IMR-90 (cell line): ENCODE data around the gene C11orf58. TPM values are rescaled to one million over a fixed set of nuclear protein-coding genes. Genes with fewer than 3 reads are reported as not detected.

Source experiments
- ATAC-seq: fragments of 200-7000 bp; cut with Tn5 transposase; 2 replicates; pipeline ENCODE4 v1.9.1; 2020; ENCODE audit warnings: low read depth, mild to moderate bottlenecking, moderate library complexity
- BruUV-seq: library from RNA; stranded (reverse); fragments of 400-500 nt; replicated peaks from 2 replicates; lab custom pipeline; 2021; lab: Mats Ljungman, UMichigan
- CTCF ChIA-PET: fragments of 300-600 bp; formaldehyde crosslinking; extraction: SDS; loops from one replicate; lab custom pipeline; 2021; ENCODE audit warnings: antibody characterized with exemption; lab: Yijun Ruan, JAX
- POLR2A ChIA-PET: fragments of 300-600 bp; sonication (Branson Sonifier 250); formaldehyde crosslinking; loops from one replicate; lab custom pipeline; 2022; ENCODE audit warnings: antibody characterized with exemption; ENCODE audit not compliant: unreplicated experiment; lab: Charles Lee
- DNase-seq: peaks from one replicate; pipeline ENCODE4 v3.0.0; 2013
- H2AFZ ChIP-seq: replicated peaks from 2 replicates; pipeline ENCODE3; 2013; ENCODE audit warnings: low read length, mild to moderate bottlenecking; ENCODE audit not compliant: poor library complexity
- H2AK5ac ChIP-seq: 2 replicates; pipeline ENCODE4 v1.6.1; 2013; ENCODE audit warnings: low read depth, low read length, inconsistent platforms
- H2AK9ac ChIP-seq: replicated peaks from 2 replicates; pipeline ENCODE3; 2013; ENCODE audit warnings: mild to moderate bottlenecking, low read depth, low read length, moderate library complexity; ENCODE audit not compliant: poor library complexity
- H2BK120ac ChIP-seq: 2 replicates; pipeline ENCODE4 v1.6.1; 2013; ENCODE audit warnings: low read depth, low read length, inconsistent platforms
- H2BK15ac ChIP-seq: 3 replicates; pipeline ENCODE4 v1.6.1; 2013; ENCODE audit warnings: low read depth, low read length, inconsistent platforms
- H2BK20ac ChIP-seq: 2 replicates; pipeline ENCODE4 v1.6.1; 2013; ENCODE audit warnings: low read depth, mild to moderate bottlenecking, inconsistent platforms, low read length, moderate library complexity
- H2BK5ac ChIP-seq: 2 replicates; pipeline ENCODE4 v1.6.1; 2013; ENCODE audit warnings: mild to moderate bottlenecking, low read depth, low read length, inconsistent platforms; ENCODE audit not compliant: poor library complexity, severe bottlenecking
- H3K14ac ChIP-seq: replicated peaks from 2 replicates; pipeline ENCODE4 v1.6.1; 2013; ENCODE audit warnings: low read depth, low read length, inconsistent platforms
- H3K18ac ChIP-seq: 2 replicates; pipeline ENCODE4 v1.6.1; 2013; ENCODE audit warnings: low read depth, low read length, control low read depth
- H3K23ac ChIP-seq: 2 replicates; pipeline ENCODE4 v1.6.1; 2013; ENCODE audit warnings: low read depth, low read length, inconsistent platforms
- H3K27ac ChIP-seq: 2 replicates; pipeline ENCODE4 v1.5.1; 2013; ENCODE audit warnings: mild to moderate bottlenecking, control low read depth, low read length; ENCODE audit not compliant: insufficient read depth
- H3K27me3 ChIP-seq: 2 replicates; pipeline ENCODE4 v1.6.1; 2013; ENCODE audit warnings: low read length; ENCODE audit not compliant: control insufficient read depth, insufficient read depth
- H3K36me3 ChIP-seq: 2 replicates; pipeline ENCODE4 v1.6.1; 2013; ENCODE audit warnings: low read length, mixed read lengths; ENCODE audit not compliant: control insufficient read depth, insufficient read depth
- H3K4ac ChIP-seq: 2 replicates; pipeline ENCODE4 v1.6.1; 2013; ENCODE audit warnings: low read depth, low read length, inconsistent platforms
- H3K4me1 ChIP-seq: 2 replicates; pipeline ENCODE4 v1.6.1; 2013; ENCODE audit warnings: low read length, mixed read lengths; ENCODE audit not compliant: control insufficient read depth, insufficient read depth
- H3K4me2 ChIP-seq: 2 replicates; pipeline ENCODE4 v1.6.1; 2013; ENCODE audit warnings: low read depth, mild to moderate bottlenecking, control low read depth, low read length, moderate library complexity
- H3K4me3 ChIP-seq: 2 replicates; pipeline ENCODE4 v1.5.1; 2013; ENCODE audit warnings: low read depth, mild to moderate bottlenecking, control low read depth, low read length, moderate library complexity; ENCODE audit not compliant: insufficient read depth
- H3K56ac ChIP-seq: 2 replicates; pipeline ENCODE4 v1.6.1; 2013; ENCODE audit warnings: low read length, inconsistent platforms; ENCODE audit not compliant: insufficient read depth; ENCODE audit errors: extremely low read depth
- H3K79me1 ChIP-seq, 2 experiments: 2 replicates each; pipeline ENCODE4 v1.6.1; 2013; ENCODE audit warnings: low read length in 2 of 2, inconsistent platforms in 1 of 2, low read depth in 1 of 2
- H3K9ac ChIP-seq: 2 replicates; pipeline ENCODE4 v1.6.1; 2013; ENCODE audit warnings: low read depth, low read length, control low read depth
- H3K9me1 ChIP-seq: 2 replicates; pipeline ENCODE4 v1.6.1; 2013; ENCODE audit warnings: low read length, inconsistent platforms; ENCODE audit not compliant: insufficient read depth
- H3K9me3 ChIP-seq: 2 replicates; pipeline ENCODE4 v1.6.1; 2013; ENCODE audit warnings: low read length; ENCODE audit not compliant: control insufficient read depth, insufficient read depth
- H4K20me1 ChIP-seq: 2 replicates; pipeline ENCODE4 v1.6.1; 2013; ENCODE audit warnings: low read length, inconsistent platforms; ENCODE audit not compliant: insufficient read depth
- H4K5ac ChIP-seq: 2 replicates; pipeline ENCODE4 v1.6.1; 2013; ENCODE audit warnings: mild to moderate bottlenecking, low read depth, low read length, control low read depth
- H4K8ac ChIP-seq, 2 experiments: 2 replicates each; pipeline ENCODE4 v1.6.1; 2013; ENCODE audit warnings: low read depth in 2 of 2, low read length in 2 of 2, control low read depth in 1 of 2, inconsistent platforms in 1 of 2
- H4K91ac ChIP-seq: 2 replicates; pipeline ENCODE4 v1.6.1; 2013; ENCODE audit warnings: low read depth, low read length, inconsistent platforms; ENCODE audit not compliant: insufficient read depth
- CEBPB ChIP-seq: IDR thresholded peaks from 2 replicates; pipeline ENCODE4 v1.6.1; 2012; ENCODE audit warnings: low read depth, low read length, improper control_type of control experiment
- CHD1 ChIP-seq: IDR thresholded peaks from 2 replicates; pipeline ENCODE4 v1.6.1; 2012; ENCODE audit warnings: low read depth, low read length, improper control_type of control experiment
- ELK1 ChIP-seq: fragments of 150-350 bp; IDR thresholded peaks from 2 replicates; pipeline ENCODE4 v1.6.1; 2016; ENCODE audit warnings: low read depth, mild to moderate bottlenecking, low read length, moderate library complexity, borderline replicate concordance
- MAZ ChIP-seq: IDR thresholded peaks from 2 replicates; pipeline ENCODE4 v1.6.1; 2012; ENCODE audit warnings: low read depth, mild to moderate bottlenecking, low read length, improper control_type of control experiment, moderate library complexity, borderline replicate concordance
- MXI1 ChIP-seq: IDR thresholded peaks from 2 replicates; pipeline ENCODE4 v1.6.1; 2012; ENCODE audit warnings: low read depth, mild to moderate bottlenecking, low read length, moderate library complexity, borderline replicate concordance
- NFE2L2 ChIP-seq: fragments of 150-350 bp; IDR thresholded peaks from 2 replicates; pipeline ENCODE4 v1.6.1; 2016; ENCODE audit warnings: low read depth, mild to moderate bottlenecking, low read length
- POLR2A ChIP-seq: IDR thresholded peaks from 2 replicates; pipeline ENCODE4 v1.6.1; 2012; ENCODE audit warnings: mild to moderate bottlenecking, low read depth, low read length
- RAD21 ChIP-seq: IDR thresholded peaks from 2 replicates; pipeline ENCODE4 v1.6.1; 2012; ENCODE audit warnings: low read length, improper control_type of control experiment
- RFX5 ChIP-seq: IDR thresholded peaks from 2 replicates; pipeline ENCODE4 v1.8.0; 2012; ENCODE audit warnings: low read depth, mild to moderate bottlenecking, low read length, moderate library complexity
- SMC3 ChIP-seq: fragments of 150-350 bp; IDR thresholded peaks from 2 replicates; pipeline ENCODE4 v1.6.1; 2016; ENCODE audit warnings: low read depth, mild to moderate bottlenecking, antibody characterized with exemption, low read length, moderate library complexity
- WGBS, 2 experiments: methylation state at CpG; one replicate each; pipeline versions ENCODE4 v1.1.5 to v1.1.7; 2013; ENCODE audit warnings: missing lambda C conversion rate in 2 of 2; ENCODE audit not compliant: insufficient read length in 1 of 2; ENCODE audit errors: extremely low coverage in 2 of 2; 5-methylcytosine and 5-hydroxymethylcytosine counted together
- dilution Hi-C: fragments of 300-500 bp; cut with HindIII; formaldehyde crosslinking; loops from one replicate; pipeline ENCODE4 v1.14.3; 2018; ENCODE audit warnings: low sequenced_read_pairs; ENCODE audit not compliant: unreplicated experiment
- in situ Hi-C: fragments of 300-500 bp; cut with MboI; formaldehyde crosslinking; loops from 3 replicates; pipeline ENCODE4 v1.14.3; 2019; ENCODE audit warnings: low sequenced_read_pairs, inconsistent platforms, mixed read lengths
- intact Hi-C: fragments of 100-400 bp; cut with micrococcal nuclease; formaldehyde crosslinking; loops from 2 replicates; pipeline ENCODE4 v1.10.0; 2022
- polyA plus RNA-seq, 3 experiments: library from polyadenylated mRNA; depleted of rRNA; stranded (reverse); fragments of >200 nt; gene quantifications; 2 replicates each; pipeline ENCODE4 v1.2.3, GENCODE V29; 2012; ENCODE audit warnings: low replicate concordance in 1 of 3
- total RNA-seq: library from RNA; depleted of rRNA; stranded (reverse); fragments of >200 nt; gene quantifications from 2 replicates; pipeline ENCODE4 v1.2.3, GENCODE V29; 2012
- TF ChIP-seq, protein P1 (sequence below): fragments of 150-350 bp; IDR thresholded peaks from 2 replicates; pipeline ENCODE4 v1.6.1; 2017; ENCODE audit warnings: mild to moderate bottlenecking, antibody characterized with exemption, low read length, low read depth
- TF ChIP-seq, protein P2 (sequence below): conservative IDR thresholded peaks from 2 replicates; pipeline ENCODE4 v1.5.1; 2012; ENCODE audit warnings: mild to moderate bottlenecking, low read depth, low read length, improper control_type of control experiment

Gene C11orf58
- total and polyA plus RNA-seq, 2 of the 4 experiments (the other 2 are of a cell fraction), result 53.8 to 67.8 TPM

DNA sequence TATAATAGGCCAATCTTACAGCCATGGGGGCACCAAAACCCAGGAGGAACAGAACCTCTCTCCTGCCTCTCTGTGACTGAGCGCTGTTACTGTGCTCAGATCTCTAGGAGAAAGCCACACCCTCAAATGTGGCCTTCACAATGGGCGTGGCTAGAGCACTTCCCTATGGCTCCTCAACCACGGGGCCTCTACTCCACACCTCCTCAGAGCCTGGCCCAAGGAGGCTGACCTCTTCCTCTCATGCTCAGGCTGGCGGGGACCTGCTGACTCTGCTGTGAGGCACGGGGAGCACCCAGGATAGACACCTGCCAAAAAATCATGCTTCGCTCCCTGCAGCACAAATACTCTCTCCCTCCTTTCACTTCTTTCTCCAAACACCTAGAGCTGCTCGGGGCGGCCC is 41.0 kb downstream of the C11orf58 start:
- H2AK9ac ChIP-seq, result no peak overlapping the region
- no peaks in the 10 kb centered on the region for H3K9me3 ChIP-seq
- no peak overlapping the region for H4K91ac ChIP-seq
- no peaks in the 10 kb centered on the region for H4K20me1 ChIP-seq
- peaks cover 11% of the 10 kb centered on the region; the same call in 1 of the 2 replicates for H3K27me3 ChIP-seq
- no peaks in the 10 kb centered on the region for H3K79me1 ChIP-seq
- in situ Hi-C loops (no loop called here), dilution Hi-C loops (no loop called here), intact Hi-C loops (no loop called here)
- H3K14ac ChIP-seq, result no peak overlapping the region
- WGBS, 2 experiments, result 100% methylated on average over 1 of the region's 8 CpGs; no CpG with 5 or more reads in 1 of the 2 experiments
- H3K36me3 ChIP-seq, result no peaks in the 10 kb centered on the region
- no peak overlapping the region for H3K23ac ChIP-seq
- H3K27ac ChIP-seq, result no peak overlapping the region
- H3K4ac ChIP-seq, result no peak overlapping the region
- no peak for ATAC-seq
- no peak overlapping the region for H2BK15ac ChIP-seq
- no peak overlapping the region for H2BK120ac ChIP-seq
- no peak overlapping the region for H3K56ac ChIP-seq
- no peak overlapping the region for H3K4me3 ChIP-seq
- H2AFZ ChIP-seq, result peak overlapping the region; percentile 67
- H2BK5ac ChIP-seq, result no peak overlapping the region
- no peak overlapping the region for H3K4me2 ChIP-seq
- H2BK20ac ChIP-seq, result no peak overlapping the region
- ChIA-PET CTCF (no interaction called here), POLR2A (no interaction called here)
- H3K9me1 ChIP-seq, result no peaks in the 10 kb centered on the region
- H2AK5ac ChIP-seq, result no peak overlapping the region
- no TSS peak for BruUV-seq
- no peak overlapping the region for H3K9ac ChIP-seq
- H4K8ac ChIP-seq, result no peak overlapping the region
- H3K18ac ChIP-seq, result no peak overlapping the region
- H3K4me1 ChIP-seq, result no peaks in the 10 kb centered on the region; the same call in 1 of the 2 replicates
- H4K5ac ChIP-seq, result no peak overlapping the region
- TF ChIP-seq, protein P1, sequence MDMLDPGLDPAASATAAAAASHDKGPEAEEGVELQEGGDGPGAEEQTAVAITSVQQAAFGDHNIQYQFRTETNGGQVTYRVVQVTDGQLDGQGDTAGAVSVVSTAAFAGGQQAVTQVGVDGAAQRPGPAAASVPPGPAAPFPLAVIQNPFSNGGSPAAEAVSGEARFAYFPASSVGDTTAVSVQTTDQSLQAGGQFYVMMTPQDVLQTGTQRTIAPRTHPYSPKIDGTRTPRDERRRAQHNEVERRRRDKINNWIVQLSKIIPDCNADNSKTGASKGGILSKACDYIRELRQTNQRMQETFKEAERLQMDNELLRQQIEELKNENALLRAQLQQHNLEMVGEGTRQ, result no peak
- no peak for TF ChIP-seq RFX5
- TF ChIP-seq SMC3, result no peak
- TF ChIP-seq ELK1, result no peak
- no peak for TF ChIP-seq MAZ
- TF ChIP-seq CHD1, result no peak
- TF ChIP-seq POLR2A, result no peak
- TF ChIP-seq CEBPB, result no peak
- no peak for TF ChIP-seq NFE2L2
- TF ChIP-seq, protein P2, sequence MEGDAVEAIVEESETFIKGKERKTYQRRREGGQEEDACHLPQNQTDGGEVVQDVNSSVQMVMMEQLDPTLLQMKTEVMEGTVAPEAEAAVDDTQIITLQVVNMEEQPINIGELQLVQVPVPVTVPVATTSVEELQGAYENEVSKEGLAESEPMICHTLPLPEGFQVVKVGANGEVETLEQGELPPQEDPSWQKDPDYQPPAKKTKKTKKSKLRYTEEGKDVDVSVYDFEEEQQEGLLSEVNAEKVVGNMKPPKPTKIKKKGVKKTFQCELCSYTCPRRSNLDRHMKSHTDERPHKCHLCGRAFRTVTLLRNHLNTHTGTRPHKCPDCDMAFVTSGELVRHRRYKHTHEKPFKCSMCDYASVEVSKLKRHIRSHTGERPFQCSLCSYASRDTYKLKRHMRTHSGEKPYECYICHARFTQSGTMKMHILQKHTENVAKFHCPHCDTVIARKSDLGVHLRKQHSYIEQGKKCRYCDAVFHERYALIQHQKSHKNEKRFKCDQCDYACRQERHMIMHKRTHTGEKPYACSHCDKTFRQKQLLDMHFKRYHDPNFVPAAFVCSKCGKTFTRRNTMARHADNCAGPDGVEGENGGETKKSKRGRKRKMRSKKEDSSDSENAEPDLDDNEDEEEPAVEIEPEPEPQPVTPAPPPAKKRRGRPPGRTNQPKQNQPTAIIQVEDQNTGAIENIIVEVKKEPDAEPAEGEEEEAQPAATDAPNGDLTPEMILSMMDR, result no peak
- no peak for TF ChIP-seq MXI1
- TF ChIP-seq RAD21, result no peak
- no peak for DNase-seq
